K562 (cell line): ENCODE results near the gene BLTP3B. TPM values are rescaled to one million over a fixed set of nuclear protein-coding genes. Genes with fewer than 3 reads are reported as not detected.

Source experiments
- ATAC-seq: fragments of 200-7000 bp; cut with Tn5 transposase; 3 replicates; pipeline ENCODE4 v1.9.1; 2020; ENCODE audit warnings: moderate library complexity
- BruUV-seq: library from RNA; stranded (reverse); fragments of 400-500 nt; replicated peaks from 2 replicates; lab custom pipeline; 2021; lab: Mats Ljungman, UMichigan
- CTCF ChIA-PET: fragments of 300-600 bp; formaldehyde crosslinking; extraction: SDS; loops from one replicate; lab custom pipeline; 2021; ENCODE audit warnings: low intra/inter-chr PET ratio; lab: Yijun Ruan, JAX
- POLR2A ChIA-PET: fragments of 300-600, 350-650 bp; sonication (Branson Sonifier 250); formaldehyde crosslinking; extraction: SDS; loops from one replicate; lab custom pipeline; 2021; ENCODE audit warnings: antibody characterized with exemption, inconsistent platforms; lab: Yijun Ruan, JAX
- DNase-seq, 4 experiments: peaks; one replicate each; pipeline versions ENCODE4 v3.0.0 to v3.0.0-alpha.2; 2011 to 2018; ENCODE audit warnings: low spot score in 3 of 4, mixed read lengths in 3 of 4; ENCODE audit errors: extremely low read depth in 1 of 4
- FAIRE-seq: peaks from 2 replicates; lab custom pipeline; 2011; peaks lifted over from hg19 to GRCh38; lab: Jason Lieb, UNC
- H2AFZ ChIP-seq: 2 replicates; pipeline ENCODE4 v1.6.0; 2011; ENCODE audit warnings: low read depth, low read length, control low read depth, inconsistent platforms
- H3K27ac ChIP-seq: fragments of 200-600 bp; 3 replicates; pipeline ENCODE4 v1.8.0; 2011; ENCODE audit warnings: low read depth, mild to moderate bottlenecking, control low read depth, inconsistent platforms, low read length, moderate library complexity, mixed read lengths; ENCODE audit errors: extremely low read depth
- H3K27me3 ChIP-seq, 2 experiments: fragments of 300-600 bp in 1 of 2; 2 replicates in 1 of 2; 3 replicates in 1 of 2; pipeline versions ENCODE4 v1.6.0 to v1.8.0; 2011; ENCODE audit warnings: inconsistent platforms in 2 of 2, low read length in 2 of 2, mild to moderate bottlenecking in 1 of 2, mixed read lengths in 1 of 2, moderate library complexity in 1 of 2; ENCODE audit not compliant: control insufficient read depth in 2 of 2, insufficient read depth in 2 of 2
- H3K36me3 ChIP-seq: fragments of 300-600 bp; 3 replicates; pipeline ENCODE4 v1.8.0; 2011; ENCODE audit warnings: mild to moderate bottlenecking, low read length, inconsistent platforms; ENCODE audit not compliant: control insufficient read depth, insufficient read depth
- H3K4me1 ChIP-seq, 2 experiments: fragments of 200-600 bp in 1 of 2; replicated peaks in 1 of 2; 2 replicates in 1 of 2; 3 replicates in 1 of 2; pipeline versions ENCODE4 v1.5.1 to v1.8.0; 2011; ENCODE audit warnings: inconsistent platforms in 2 of 2, low read length in 2 of 2, mild to moderate bottlenecking in 1 of 2, mixed read lengths in 1 of 2, moderate library complexity in 1 of 2; ENCODE audit not compliant: control insufficient read depth in 2 of 2, insufficient read depth in 2 of 2
- H3K4me2 ChIP-seq: 2 replicates; pipeline ENCODE4 v1.6.1; 2011; ENCODE audit warnings: low read length, control low read depth, inconsistent platforms, mixed read lengths; ENCODE audit not compliant: insufficient read depth
- H3K4me3 ChIP-seq: fragments of 200-600 bp; sonication (generic), shearing (Covaris generic); 2 replicates; pipeline ENCODE4 v1.5.1; 2016; ENCODE audit warnings: control low read depth, inconsistent platforms
- H3K79me2 ChIP-seq: fragments of 200-600 bp; 3 replicates; pipeline ENCODE4 v1.8.0; 2011; ENCODE audit warnings: low read length, inconsistent platforms; ENCODE audit not compliant: control insufficient read depth, insufficient read depth
- H3K9ac ChIP-seq, 2 experiments: 2 replicates each; pipeline versions ENCODE4 v1.6.0 to v1.6.1; 2011; ENCODE audit warnings: low read depth in 2 of 2, low read length in 2 of 2, control low read depth in 1 of 2, inconsistent platforms in 1 of 2, mild to moderate bottlenecking in 1 of 2, mixed read lengths in 1 of 2; ENCODE audit not compliant: insufficient read depth in 1 of 2
- H3K9me1 ChIP-seq: one replicate; pipeline ENCODE4 v1.6.0; 2011; ENCODE audit warnings: inconsistent platforms, mild to moderate bottlenecking, low read length, moderate library complexity; ENCODE audit not compliant: control insufficient read depth, insufficient read depth
- H3K9me3 ChIP-seq: replicated peaks from 2 replicates; pipeline ENCODE4 v1.5.1; 2011; ENCODE audit warnings: low read depth, low read length, inconsistent platforms; ENCODE audit not compliant: control insufficient read depth, insufficient read depth
- H4K20me1 ChIP-seq: replicated peaks from 2 replicates; pipeline ENCODE4 v1.6.1; 2011; ENCODE audit warnings: low read length, inconsistent platforms, mixed read lengths; ENCODE audit not compliant: control insufficient read depth, insufficient read depth
- ARID3A ChIP-seq: IDR thresholded peaks from 2 replicates; pipeline ENCODE4 v1.6.1; 2012; ENCODE audit warnings: low read depth, low read length, improper control_type of control experiment, borderline replicate concordance
- NRF1 ChIP-seq, 2 experiments: fragments of 450-650 bp; IDR thresholded peaks in 1 of 2; conservative IDR thresholded peaks in 1 of 2; 2 replicates each; pipeline ENCODE4 v1.6.1; 2014; ENCODE audit warnings: mild to moderate bottlenecking in 2 of 2
- PKNOX1 ChIP-seq: fragments of 450-650 bp; IDR thresholded peaks from 2 replicates; pipeline ENCODE4 v1.6.1; 2016
- VEZF1 ChIP-seq: fragments of 200-800 bp; sonication (Bioruptor generic); IDR thresholded peaks from 2 replicates; pipeline ENCODE4 v1.6.1; 2017; ENCODE audit warnings: missing genetic modification characterization, missing compliant biosample characterization
- ZNF134 ChIP-seq: fragments of 250-450 bp; sonication (Bioruptor Pico); conservative IDR thresholded peaks from 2 replicates; pipeline ENCODE4 v1.4.0; 2020
- WGBS: fragments of 100-300 bp; shearing (Covaris generic); methylation state at CpG from one replicate; pipeline ENCODE4 v1.1.6; 2016; ENCODE audit warnings: low coverage, mixed read lengths; ENCODE audit not compliant: insufficient coverage; ENCODE audit errors: missing lambda C conversion rate; 5-methylcytosine and 5-hydroxymethylcytosine counted together
- in situ Hi-C: fragments of 300-500 bp; cut with MboI; formaldehyde crosslinking; loops from 4 replicates; pipeline ENCODE4 v1.15.0; 2018; ENCODE audit warnings: inconsistent platforms, mixed read lengths
- intact Hi-C: fragments of 100-400 bp; cut with micrococcal nuclease; formaldehyde crosslinking; loops from 2 replicates; pipeline ENCODE4 v1.14.2; 2022
- polyA plus RNA-seq, 8 experiments: library from polyadenylated mRNA; depleted of rRNA in 4 of 8; stranded (reverse) in 5 of 8; unstranded in 3 of 8; fragments of >200 nt; fragmentation: Nextera tagmentation in 2 of 8; fragmentation: Illumina TruSeq in 1 of 8; extraction: Ambion mirVana in 2 of 8; extraction: Trizol in 1 of 8; gene quantifications; 2 replicates each; pipeline versions ENCODE4 v1.2.1 to v1.2.3, GENCODE V29; 2011 to 2014; ENCODE audit warnings: inconsistent platforms in 1 of 8, missing spikeins in 1 of 8
- total RNA-seq, 7 experiments: library from RNA; depleted of rRNA in 6 of 7; stranded (reverse); fragments of >200 nt in 6 of 7; fragmentation: Illumina TruSeq in 2 of 7; extraction: Trizol in 2 of 7; gene quantifications; 2 replicates each; pipeline versions ENCODE4 v1.2.1 to v1.2.3, GENCODE V29; 2011 to 2021; ENCODE audit warnings: low replicate concordance in 1 of 7

The BLTP3B gene
- total and polyA plus RNA-seq, 9 of the 15 experiments (the other 6 are each of a cell fraction or from before 2014, with no cell fraction given) = 3.9 to 27.4 (median 19.7) TPM

GRCh38 chr12:100164153-100164704 lies 21.6 kb upstream of the BLTP3B start:
- FAIRE-seq = no peak
- Histone ChIP-seq H3K4me2 (peak overlapping the region; percentile 62), H3K79me2 (no peaks in the 10 kb centered on the region), H3K4me1 (peaks cover 0 to 5% of the 10 kb centered on the region in 2 experiments; a peak in 3 of 5 replicates), H3K4me3 (no peak overlapping the region), H3K27me3 (peaks cover 2 to 3% of the 10 kb centered on the region in 2 experiments; a peak in 4 of 5 replicates), H3K9me1 (no peaks in the 10 kb centered on the region), H3K27ac (no peak overlapping the region), H3K9ac (peak overlapping the region in 1 of 2 experiments; percentile 69; a peak in 1 of 4 replicates), H4K20me1 (no peaks in the 10 kb centered on the region), H3K9me3 (no peaks in the 10 kb centered on the region), H2AFZ (peak overlapping the region; percentile 57), H3K36me3 (no peaks in the 10 kb centered on the region)
- intact Hi-C loops (loop anchor here (5.0 kb wide), 1 partner anchor 38 kb away; the partner anchor contains the start of gene ACTR6), in situ Hi-C loops (no loop called here)
- ChIA-PET CTCF (no interaction called here), POLR2A (interaction anchor here (0.6 to 1.4 kb wide), 4 partner anchors 8 to 34 kb away, joined by 3 to 4 read pairs (median 4); no protein-coding TSS in a partner anchor)
- ATAC-seq = no peak; the same call in 2 of the 3 replicates
- no peak for DNase-seq
- 38% methylated on average over 7 of the region's 7 CpGs for WGBS
- no TSS peak for BruUV-seq
- TF ChIP-seq PKNOX1 (peak; percentile 56), ARID3A (no peak), ZNF134 (no peak), VEZF1 (CRISPR knock-in tag) (peak; percentile 23; the same call in 1 of the 2 replicates), NRF1 (conservative IDR thresholded peaks at IDR 0.05 in 1 of 2, IDR thresholded peaks at IDR 0.05 in 1 of 2) (peak in 1 of 2 experiments; percentile 21)
